Astrocyte (in vitro differentiated cells and primary cell): ENCODE measurements around the gene SLC5A8. TPM values are rescaled to one million over a fixed set of nuclear protein-coding genes. Genes with fewer than 3 reads are reported as not detected.

ENCODE experiments used
- DNase-seq: peaks from one replicate; pipeline ENCODE4 v3.0.0-alpha.2; 2010; ENCODE audit warnings: low read depth
- FAIRE-seq: peaks from 2 replicates; lab custom pipeline; 2011; peaks lifted over from hg19 to GRCh38; lab: Jason Lieb, UNC
- H2AFZ ChIP-seq: 2 replicates; pipeline ENCODE4 v1.6.0; 2012; ENCODE audit warnings: low read depth, low read length, inconsistent platforms
- H3K27ac ChIP-seq: 2 replicates; pipeline ENCODE4 v1.5.1; 2011; ENCODE audit warnings: low read depth, low read length, inconsistent platforms
- H3K27me3 ChIP-seq: 2 replicates; pipeline ENCODE4 v1.6.0; 2011; ENCODE audit warnings: low read length, inconsistent platforms; ENCODE audit not compliant: insufficient read depth
- H3K36me3 ChIP-seq: 2 replicates; pipeline ENCODE4 v1.5.1; 2011; ENCODE audit warnings: low read length, inconsistent platforms; ENCODE audit not compliant: insufficient read depth
- H3K4me1 ChIP-seq: 2 replicates; pipeline ENCODE4 v1.5.1; 2011; ENCODE audit warnings: low read length, inconsistent platforms; ENCODE audit not compliant: insufficient read depth
- H3K4me2 ChIP-seq: 2 replicates; pipeline ENCODE4 v1.6.0; 2012; ENCODE audit warnings: low read length, inconsistent platforms
- H3K4me3 ChIP-seq: 2 replicates; pipeline ENCODE4 v1.5.1; 2011; ENCODE audit warnings: low read depth, mild to moderate bottlenecking, low read length, inconsistent platforms; ENCODE audit not compliant: insufficient read depth
- H3K79me2 ChIP-seq: 2 replicates; pipeline ENCODE4 v1.6.0; 2012; ENCODE audit warnings: mild to moderate bottlenecking, low read length, inconsistent platforms; ENCODE audit not compliant: insufficient read depth
- H3K9ac ChIP-seq: 2 replicates; pipeline ENCODE4 v1.6.0; 2012; ENCODE audit warnings: mild to moderate bottlenecking, low read length, inconsistent platforms
- H3K9me3 ChIP-seq: 2 replicates; pipeline ENCODE4 v1.5.1; 2012; ENCODE audit warnings: low read depth, mild to moderate bottlenecking, low read length, inconsistent platforms; ENCODE audit not compliant: insufficient read depth
- H4K20me1 ChIP-seq: 2 replicates; pipeline ENCODE4 v1.6.0; 2012; ENCODE audit warnings: low read length, inconsistent platforms; ENCODE audit not compliant: insufficient read depth
- H3K27ac Mint-ChIP-seq: one replicate; pipeline ENCODE4 v1.8.0; 2021; ENCODE audit warnings: mild to moderate bottlenecking, mixed read lengths; ENCODE audit not compliant: unreplicated experiment
- H3K27me3 Mint-ChIP-seq: one replicate; pipeline ENCODE4 v1.8.0; 2021; ENCODE audit warnings: low read depth, mixed read lengths; ENCODE audit not compliant: unreplicated experiment
- H3K36me3 Mint-ChIP-seq: one replicate; pipeline ENCODE4 v1.8.0; 2021; ENCODE audit warnings: low read depth, mixed read lengths; ENCODE audit not compliant: unreplicated experiment
- H3K4me1 Mint-ChIP-seq: one replicate; pipeline ENCODE4 v1.8.0; 2021; ENCODE audit warnings: low read depth, mixed read lengths; ENCODE audit not compliant: unreplicated experiment
- H3K4me3 Mint-ChIP-seq: one replicate; pipeline ENCODE4 v1.8.0; 2021; ENCODE audit warnings: mild to moderate bottlenecking, moderate library complexity, mixed read lengths; ENCODE audit not compliant: unreplicated experiment
- H3K9me3 Mint-ChIP-seq: one replicate; pipeline ENCODE4 v1.8.0; 2021; ENCODE audit warnings: mild to moderate bottlenecking, mixed read lengths; ENCODE audit not compliant: unreplicated experiment
- EZH2 ChIP-seq: IDR thresholded peaks from 2 replicates; pipeline ENCODE4 v1.6.1; 2012; ENCODE audit warnings: mild to moderate bottlenecking, low read length, inconsistent platforms; ENCODE audit not compliant: insufficient read depth
- total RNA-seq: library from RNA; stranded (reverse); gene quantifications from 2 replicates; pipeline ENCODE4 v1.2.1, GENCODE V29; 2021
- TF ChIP-seq, protein P1 (sequence below): IDR thresholded peaks from 2 replicates; pipeline ENCODE4 v1.5.1; 2011; ENCODE audit warnings: low read depth, mild to moderate bottlenecking, inconsistent platforms, low read length, moderate library complexity; ENCODE audit not compliant: insufficient read depth

Gene SLC5A8
- total RNA-seq, 1 donor from 2014 or later: not detected

DNA sequence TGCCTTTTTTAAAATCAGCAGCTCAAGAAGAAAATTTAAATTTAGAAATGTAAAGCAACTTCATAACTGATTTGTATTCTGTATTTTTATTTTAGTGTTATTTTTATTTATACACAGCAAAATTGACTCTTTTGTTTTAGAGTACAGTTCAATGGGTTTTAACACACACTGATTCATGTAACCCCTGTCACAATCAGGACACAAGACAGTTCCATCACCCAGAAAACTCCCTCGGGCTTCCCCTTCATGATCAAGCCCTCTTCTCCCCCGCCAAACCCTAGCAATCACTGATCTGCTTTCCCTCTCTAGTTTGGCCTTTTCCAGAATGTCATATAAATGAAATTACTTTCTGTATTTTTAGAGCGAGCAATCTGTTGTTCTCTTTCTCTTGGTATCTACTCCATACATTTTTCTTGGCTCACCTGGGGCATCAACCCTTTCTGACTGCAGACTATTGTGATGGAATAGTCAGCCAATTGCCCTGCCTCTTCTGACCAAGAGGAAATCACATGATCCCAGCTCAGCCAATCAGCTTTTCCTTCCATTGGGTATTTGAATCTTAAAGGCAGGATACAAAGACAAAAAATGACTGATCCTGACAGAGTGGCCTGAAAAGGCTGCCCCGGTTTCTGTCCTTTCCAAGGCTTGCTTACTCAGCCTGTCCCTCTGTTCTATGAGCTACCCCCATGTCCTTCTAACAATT is 5.3 kb downstream of the SLC5A8 start:
- Mint-ChIP-seq H3K4me1 (no peaks in the 10 kb centered on the region), H3K36me3 (no peaks in the 10 kb centered on the region), H3K9me3 (peaks cover 2% of the 10 kb centered on the region), H3K27ac (no peak overlapping the region), H3K27me3 (peaks cover 17% of the 10 kb centered on the region), H3K4me3 (no peak overlapping the region)
- TF ChIP-seq, protein P1, sequence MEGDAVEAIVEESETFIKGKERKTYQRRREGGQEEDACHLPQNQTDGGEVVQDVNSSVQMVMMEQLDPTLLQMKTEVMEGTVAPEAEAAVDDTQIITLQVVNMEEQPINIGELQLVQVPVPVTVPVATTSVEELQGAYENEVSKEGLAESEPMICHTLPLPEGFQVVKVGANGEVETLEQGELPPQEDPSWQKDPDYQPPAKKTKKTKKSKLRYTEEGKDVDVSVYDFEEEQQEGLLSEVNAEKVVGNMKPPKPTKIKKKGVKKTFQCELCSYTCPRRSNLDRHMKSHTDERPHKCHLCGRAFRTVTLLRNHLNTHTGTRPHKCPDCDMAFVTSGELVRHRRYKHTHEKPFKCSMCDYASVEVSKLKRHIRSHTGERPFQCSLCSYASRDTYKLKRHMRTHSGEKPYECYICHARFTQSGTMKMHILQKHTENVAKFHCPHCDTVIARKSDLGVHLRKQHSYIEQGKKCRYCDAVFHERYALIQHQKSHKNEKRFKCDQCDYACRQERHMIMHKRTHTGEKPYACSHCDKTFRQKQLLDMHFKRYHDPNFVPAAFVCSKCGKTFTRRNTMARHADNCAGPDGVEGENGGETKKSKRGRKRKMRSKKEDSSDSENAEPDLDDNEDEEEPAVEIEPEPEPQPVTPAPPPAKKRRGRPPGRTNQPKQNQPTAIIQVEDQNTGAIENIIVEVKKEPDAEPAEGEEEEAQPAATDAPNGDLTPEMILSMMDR: no peak
- TF ChIP-seq EZH2: no peak
- FAIRE-seq (no peak), DNase-seq (no peak)
- no peak overlapping the region for H3K27ac ChIP-seq
- H3K27me3 ChIP-seq: peaks cover 16% of the 10 kb centered on the region
- H3K4me3 ChIP-seq: no peak overlapping the region
- H2AFZ ChIP-seq: no peak overlapping the region
- H4K20me1 ChIP-seq: no peaks in the 10 kb centered on the region
- no peak overlapping the region for H3K9ac ChIP-seq
- no peaks in the 10 kb centered on the region for H3K9me3 ChIP-seq
- no peaks in the 10 kb centered on the region for H3K79me2 ChIP-seq
- peaks cover 4% of the 10 kb centered on the region for H3K4me1 ChIP-seq
- H3K4me2 ChIP-seq: no peak overlapping the region
- H3K36me3 ChIP-seq: no peaks in the 10 kb centered on the region

DNA sequence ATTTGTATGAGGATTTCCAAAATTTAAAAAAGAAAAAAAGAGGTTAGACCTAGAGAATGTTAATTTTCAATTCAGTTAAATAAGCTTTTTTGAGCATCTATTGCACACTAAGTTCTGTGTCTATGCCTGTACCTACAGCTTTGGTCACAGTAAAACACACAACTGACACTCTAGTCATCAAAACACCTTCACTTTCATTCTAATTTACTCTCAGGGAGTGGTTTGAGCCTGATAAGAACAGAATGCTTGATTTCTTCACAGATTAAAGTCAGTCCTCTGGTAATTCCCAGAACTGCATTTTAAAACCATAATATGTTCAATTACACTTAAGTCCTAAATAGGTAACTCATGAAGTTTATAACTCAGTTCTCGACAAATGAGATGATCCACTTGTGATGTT is 9.2 kb downstream of the SLC5A8 start:
- no peaks in the 10 kb centered on the region for H3K36me3 ChIP-seq
- H3K9me3 Mint-ChIP-seq: no peaks in the 10 kb centered on the region
- no peak overlapping the region for H3K4me2 ChIP-seq
- DNase-seq: no peak
- no peak overlapping the region for H3K27ac ChIP-seq
- no peak overlapping the region for H3K4me3 ChIP-seq
- H3K4me1 Mint-ChIP-seq: no peaks in the 10 kb centered on the region
- H2AFZ ChIP-seq: no peak overlapping the region
- H3K4me3 Mint-ChIP-seq: no peak overlapping the region
- H4K20me1 ChIP-seq: no peaks in the 10 kb centered on the region
- no peaks in the 10 kb centered on the region for H3K36me3 Mint-ChIP-seq
- H3K9ac ChIP-seq: no peak overlapping the region
- H3K79me2 ChIP-seq: no peaks in the 10 kb centered on the region
- H3K4me1 ChIP-seq: no peaks in the 10 kb centered on the region
- H3K9me3 ChIP-seq: no peaks in the 10 kb centered on the region
- no peak overlapping the region for H3K27ac Mint-ChIP-seq
- no peak for TF ChIP-seq EZH2
- TF ChIP-seq, protein P1: no peak
- H3K27me3 ChIP-seq: no peaks in the 10 kb centered on the region
- no peaks in the 10 kb centered on the region for H3K27me3 Mint-ChIP-seq
- no peak for FAIRE-seq

DNA sequence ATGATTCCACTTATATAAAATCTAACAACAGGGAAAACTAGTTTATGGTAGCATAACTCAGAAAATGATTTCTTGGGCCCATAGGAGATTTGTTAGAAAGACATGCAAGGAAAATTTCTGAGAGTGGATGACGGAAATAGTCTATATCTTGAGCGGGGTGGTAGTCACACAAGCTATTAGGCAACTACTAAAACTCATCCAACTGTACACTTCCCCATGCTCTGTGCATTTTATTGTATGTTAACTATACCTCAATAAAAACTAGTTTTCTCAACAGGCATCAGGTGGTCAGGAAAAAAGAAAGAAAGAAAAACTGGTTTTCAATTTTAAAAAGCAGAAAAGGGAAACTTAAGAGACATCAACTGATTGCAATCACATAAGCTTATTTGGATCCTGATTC is 9.9 kb downstream of the SLC5A8 start:
- no peak overlapping the region for H3K4me3 Mint-ChIP-seq
- H3K27me3 ChIP-seq: no peaks in the 10 kb centered on the region
- no peak for DNase-seq
- H3K36me3 Mint-ChIP-seq: no peaks in the 10 kb centered on the region
- H3K27ac Mint-ChIP-seq: no peak overlapping the region
- H4K20me1 ChIP-seq: no peaks in the 10 kb centered on the region
- no peaks in the 10 kb centered on the region for H3K4me1 ChIP-seq
- H3K9ac ChIP-seq: no peak overlapping the region
- no peak overlapping the region for H3K4me2 ChIP-seq
- H3K36me3 ChIP-seq: no peaks in the 10 kb centered on the region
- no peak overlapping the region for H3K4me3 ChIP-seq
- H3K27ac ChIP-seq: no peak overlapping the region
- H3K79me2 ChIP-seq: no peaks in the 10 kb centered on the region
- H3K4me1 Mint-ChIP-seq: no peaks in the 10 kb centered on the region
- no peak overlapping the region for H2AFZ ChIP-seq
- H3K9me3 ChIP-seq: no peaks in the 10 kb centered on the region
- no peak for TF ChIP-seq EZH2
- TF ChIP-seq, protein P1: no peak
- H3K27me3 Mint-ChIP-seq: no peaks in the 10 kb centered on the region
- no peaks in the 10 kb centered on the region for H3K9me3 Mint-ChIP-seq
- FAIRE-seq: no peak
